B cell (primary cell): ENCODE measurements around the gene EDDM3A. TPM values are rescaled to one million over a fixed set of nuclear protein-coding genes. Genes with fewer than 3 reads are reported as not detected.
A peak's percentile ranks its signal among the peaks of the same experiment; 100 is the strongest.

ENCODE experiments used
- ATAC-seq: fragments of 200-7000 bp; cut with Tn5 transposase; one replicate; pipeline ENCODE4 v1.10.0; 2021; ENCODE audit warnings: low read depth, mild to moderate bottlenecking, moderate number of reproducible peaks, moderate library complexity
- CTCF ChIA-PET: fragments of 350-600 bp; sonication (Branson Sonifier 250); formaldehyde crosslinking; loops from one replicate; lab custom pipeline; 2021; ENCODE audit warnings: antibody characterized with exemption, inconsistent platforms; lab: Charles Lee
- POLR2A ChIA-PET: fragments of 350-600 bp; sonication (Branson Sonifier 250); formaldehyde crosslinking; loops from one replicate; lab custom pipeline; 2021; ENCODE audit warnings: antibody characterized with exemption; lab: Charles Lee
- DNase-seq: peaks from one replicate; pipeline ENCODE4 v3.0.0; 2013
- H2AFZ ChIP-seq: 2 replicates; pipeline ENCODE4 v1.6.1; 2012; ENCODE audit warnings: mild to moderate bottlenecking, low read depth, low read length; ENCODE audit not compliant: insufficient read depth, poor library complexity, severe bottlenecking
- H3K27ac ChIP-seq, 2 donors: 1 replicate in 1 of 2; 2 replicates in 1 of 2; pipeline ENCODE4 v1.5.1; 2012 to 2013; ENCODE audit warnings: low read length in 2 of 2, mild to moderate bottlenecking in 2 of 2, moderate library complexity in 1 of 2
- H3K27me3 ChIP-seq, 4 experiments: fragments of 200-600 bp in 1 of 4; sonication (generic) in 1 of 4; replicated peaks in 1 of 4; 1 replicate in 2 of 4; 2 replicates in 2 of 4; pipeline versions ENCODE4 v1.6.1 to v1.7.0; 2013 to 2016; ENCODE audit warnings: low read length in 3 of 4, mild to moderate bottlenecking in 2 of 4, mixed read lengths in 1 of 4, moderate library complexity in 1 of 4; ENCODE audit not compliant: insufficient read depth in 4 of 4, control insufficient read depth in 3 of 4; ENCODE audit errors: control extremely low read depth in 1 of 4
- H3K36me3 ChIP-seq, 2 experiments: replicated peaks in 1 of 2; 1 replicate in 1 of 2; 2 replicates in 1 of 2; pipeline versions ENCODE4 v1.6.1 to v1.7.1; 2013; ENCODE audit warnings: low read length in 1 of 2; ENCODE audit not compliant: insufficient read depth in 2 of 2, control insufficient read depth in 1 of 2; ENCODE audit errors: control extremely low read depth in 1 of 2, extremely low read depth in 1 of 2
- H3K4me1 ChIP-seq, 2 donors: fragments of 200-600 bp in 1 of 2; sonication (generic) in 1 of 2; 1 replicate in 1 of 2; 2 replicates in 1 of 2; pipeline versions ENCODE4 v1.5.1 to v1.6.1; 2013 to 2017; ENCODE audit warnings: low read length in 2 of 2; ENCODE audit not compliant: control insufficient read depth in 2 of 2, insufficient read depth in 2 of 2
- H3K4me2 ChIP-seq: replicated peaks from 2 replicates; pipeline ENCODE3; 2012; ENCODE audit warnings: mild to moderate bottlenecking, low read depth, low read length; ENCODE audit not compliant: poor library complexity, severe bottlenecking
- H3K4me3 ChIP-seq, 5 experiments: fragments of 200-600 bp in 1 of 5; sonication (generic) in 1 of 5; 1 replicate in 3 of 5; 2 replicates in 2 of 5; pipeline versions ENCODE4 v1.5.1 to v1.7.0; 2011 to 2016; ENCODE audit warnings: low read length in 4 of 5, mild to moderate bottlenecking in 4 of 5, low read depth in 2 of 5, control low read depth in 1 of 5, moderate library complexity in 1 of 5; ENCODE audit not compliant: insufficient read depth in 1 of 5; ENCODE audit errors: control extremely low read depth in 1 of 5, extremely low read depth in 1 of 5
- H3K79me2 ChIP-seq: fragments of 200-600 bp; sonication (generic); one replicate; pipeline ENCODE4 v1.6.0; 2016; ENCODE audit warnings: low read length; ENCODE audit not compliant: control insufficient read depth, insufficient read depth
- H3K9ac ChIP-seq: fragments of 200-600 bp; sonication (generic); 2 replicates; pipeline ENCODE4 v1.6.1; 2017; ENCODE audit warnings: mild to moderate bottlenecking, low read length, moderate library complexity
- H3K9me3 ChIP-seq, 3 donors: one replicate each; pipeline versions ENCODE4 v1.6.1 to v1.7.1; 2013; ENCODE audit warnings: low read length in 2 of 3; ENCODE audit not compliant: control insufficient read depth in 2 of 3, insufficient read depth in 1 of 3; ENCODE audit errors: control extremely low read depth in 1 of 3
- H4K20me1 ChIP-seq: 2 replicates; pipeline ENCODE4 v1.6.0; 2012; ENCODE audit warnings: mild to moderate bottlenecking, low read length; ENCODE audit not compliant: insufficient read depth, control insufficient read depth, poor library complexity, severe bottlenecking
- H3K27ac Mint-ChIP-seq: one replicate; pipeline ENCODE4 v1.8.0; 2021; ENCODE audit warnings: mixed read lengths
- H3K27me3 Mint-ChIP-seq: one replicate; pipeline ENCODE4 v1.8.0; 2021; ENCODE audit warnings: mixed read lengths
- H3K4me1 Mint-ChIP-seq: one replicate; pipeline ENCODE4 v1.8.0; 2021; ENCODE audit warnings: mixed read lengths
- H3K4me3 Mint-ChIP-seq: one replicate; pipeline ENCODE4 v1.8.0; 2021; ENCODE audit warnings: mixed read lengths
- H3K9me3 Mint-ChIP-seq: one replicate; pipeline ENCODE4 v1.8.0; 2022; ENCODE audit warnings: mixed read lengths; ENCODE audit not compliant: insufficient read depth
- EZH2 ChIP-seq: IDR thresholded peaks from 2 replicates; pipeline ENCODE4 v1.6.1; 2012; ENCODE audit warnings: borderline replicate concordance, low read depth, mild to moderate bottlenecking, moderate library complexity, low read length; ENCODE audit not compliant: insufficient read depth, poor library complexity, severe bottlenecking
- WGBS: methylation state at CpG from one replicate; pipeline ENCODE4 v1.1.5; 2013; ENCODE audit warnings: missing lambda C conversion rate; ENCODE audit not compliant: insufficient coverage; 5-methylcytosine and 5-hydroxymethylcytosine counted together
- intact Hi-C: fragments of 100-400 bp; cut with micrococcal nuclease; formaldehyde crosslinking; loops from one replicate; pipeline ENCODE4 v1.10.0; 2022
- polyA plus RNA-seq: library from polyadenylated mRNA; depleted of rRNA; stranded (reverse); fragments of >200 nt; gene quantifications from 2 replicates; pipeline ENCODE4 v1.2.3, GENCODE V29; 2012
- total RNA-seq, 2 donors: library from RNA; stranded (reverse); fragments of 120-200 nt in 1 of 2; gene quantifications; 1 replicate in 1 of 2; 2 replicates in 1 of 2; pipeline versions ENCODE4 v1.2.3 to v1.2.4, GENCODE V29; 2013 to 2022
- TF ChIP-seq, protein P1 (sequence below): fragments of 200-600 bp; IDR thresholded peaks from one replicate; pipeline ENCODE4 v1.8.0; 2022; ENCODE audit warnings: antibody characterized with exemption, mild to moderate bottlenecking

EDDM3A gene
- total and polyA plus RNA-seq, 2 donors (not counting 1 experiment from before 2014, with no cell fraction given) = not detected

- DNase-seq = peak; percentile 26
- CTCF ChIA-PET = interaction anchor here (0.7 to 2.6 kb wide), 9 partner anchors 11 to 85 kb away, joined by 3 to 27 read pairs (median 4); no protein-coding TSS in a partner anchor
- Histone ChIP-seq H3K27ac (peak overlapping the region; percentile 76 to 84), H3K4me2 (peak overlapping the region; percentile 84), H3K79me2 (peaks cover 67% of the 10 kb centered on the region), H4K20me1 (no peaks in the 10 kb centered on the region), H3K27me3 (no peaks in the 10 kb centered on the region), H3K4me3 (peak overlapping the region; percentile 65 to 90 (median 80)), H3K4me1 (peaks cover 39 to 43% of the 10 kb centered on the region in 2 donors), H3K9me3 (peaks cover 1 to 22% (median 5%) of the 10 kb centered on the region in 3 donors), H2AFZ (peak overlapping the region; percentile 52), H3K9ac (peak overlapping the region; percentile 89), H3K36me3 (peaks cover 0 to 10% of the 10 kb centered on the region in 2 experiments)
- no peak for TF ChIP-seq EZH2
- TF ChIP-seq, protein P1, sequence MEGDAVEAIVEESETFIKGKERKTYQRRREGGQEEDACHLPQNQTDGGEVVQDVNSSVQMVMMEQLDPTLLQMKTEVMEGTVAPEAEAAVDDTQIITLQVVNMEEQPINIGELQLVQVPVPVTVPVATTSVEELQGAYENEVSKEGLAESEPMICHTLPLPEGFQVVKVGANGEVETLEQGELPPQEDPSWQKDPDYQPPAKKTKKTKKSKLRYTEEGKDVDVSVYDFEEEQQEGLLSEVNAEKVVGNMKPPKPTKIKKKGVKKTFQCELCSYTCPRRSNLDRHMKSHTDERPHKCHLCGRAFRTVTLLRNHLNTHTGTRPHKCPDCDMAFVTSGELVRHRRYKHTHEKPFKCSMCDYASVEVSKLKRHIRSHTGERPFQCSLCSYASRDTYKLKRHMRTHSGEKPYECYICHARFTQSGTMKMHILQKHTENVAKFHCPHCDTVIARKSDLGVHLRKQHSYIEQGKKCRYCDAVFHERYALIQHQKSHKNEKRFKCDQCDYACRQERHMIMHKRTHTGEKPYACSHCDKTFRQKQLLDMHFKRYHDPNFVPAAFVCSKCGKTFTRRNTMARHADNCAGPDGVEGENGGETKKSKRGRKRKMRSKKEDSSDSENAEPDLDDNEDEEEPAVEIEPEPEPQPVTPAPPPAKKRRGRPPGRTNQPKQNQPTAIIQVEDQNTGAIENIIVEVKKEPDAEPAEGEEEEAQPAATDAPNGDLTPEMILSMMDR = no peak
- intact Hi-C loops = loop anchor here (1.0 to 5.0 kb wide), 4 partner anchors 35 to 170 kb away; no protein-coding TSS in a partner anchor
- POLR2A ChIA-PET = interaction anchor here (0.6 to 2.2 kb wide), 5 partner anchors 15 to 454 kb away, joined by 4 to 9 read pairs (median 4); no protein-coding TSS in a partner anchor
- Mint-ChIP-seq H3K27me3 (no peaks in the 10 kb centered on the region), H3K27ac (peak overlapping the region; percentile 92), H3K4me1 (peaks cover 50% of the 10 kb centered on the region), H3K4me3 (peak overlapping the region; percentile 97), H3K9me3 (no peaks in the 10 kb centered on the region)
- 3% methylated on average over 3 of the region's 4 CpGs for WGBS
- no peak for ATAC-seq
These were observed 36.1 kb downstream of the EDDM3A start for GRCh38 chr14:20781803-20782202.

DNA sequence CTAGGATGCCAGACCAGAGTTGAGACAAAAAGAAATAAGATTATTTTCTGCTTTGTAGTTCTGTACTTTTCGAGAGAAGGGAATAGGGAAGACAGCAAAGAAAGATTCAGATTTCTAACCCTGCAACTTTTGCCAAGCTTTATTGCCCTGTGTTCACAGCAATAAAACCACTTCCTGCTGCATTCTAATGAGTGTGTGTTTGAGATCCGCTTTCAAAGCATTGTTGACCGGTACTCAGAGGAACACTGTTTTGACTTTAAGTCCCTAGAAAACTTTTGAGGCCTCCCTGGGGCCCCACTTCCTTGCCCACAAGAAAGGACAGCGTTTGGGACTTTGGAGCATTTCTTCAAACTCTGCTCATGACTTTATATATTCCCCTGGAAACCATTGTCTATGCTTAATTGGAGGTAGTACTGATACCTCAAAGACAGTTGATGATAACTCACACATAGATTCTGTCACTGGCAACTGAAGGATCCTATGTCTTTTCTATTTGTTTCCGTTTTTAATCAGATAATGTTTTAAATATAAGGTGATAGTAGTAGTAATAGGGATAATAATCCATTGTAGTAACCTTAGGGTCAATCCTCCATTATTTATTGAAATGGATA lies 36.7 kb downstream of the EDDM3A start:
- no peaks in the 10 kb centered on the region for H3K27me3 Mint-ChIP-seq
- no peaks in the 10 kb centered on the region for H3K9me3 Mint-ChIP-seq
- peak overlapping the region; percentile 52 for H2AFZ ChIP-seq
- ChIA-PET CTCF (interaction anchor here (0.7 to 2.6 kb wide), 8 partner anchors 19 to 85 kb away, joined by 3 to 27 read pairs (median 4); no protein-coding TSS in a partner anchor), POLR2A (interaction anchor here (0.8 to 2.2 kb wide), 3 partner anchors 16 to 91 kb away, joined by 4 to 9 read pairs (median 4); no protein-coding TSS in a partner anchor)
- TF ChIP-seq EZH2 = no peak
- TF ChIP-seq, protein P1 = no peak
- H3K9me3 ChIP-seq = peaks cover 1 to 22% (median 5%) of the 10 kb centered on the region in 3 donors
- peaks cover 53% of the 10 kb centered on the region for H3K4me1 Mint-ChIP-seq
- DNase-seq (peak; percentile 59), ATAC-seq (peak; percentile 46)
- H3K9ac ChIP-seq = peak overlapping the region; percentile 89
- intact Hi-C loops = loop anchor here (1.0 to 5.0 kb wide), 3 partner anchors 35 to 170 kb away; no protein-coding TSS in a partner anchor
- H3K36me3 ChIP-seq = peaks cover 0 to 10% of the 10 kb centered on the region in 2 experiments
- H3K79me2 ChIP-seq = peaks cover 72% of the 10 kb centered on the region
- peaks cover 39 to 43% of the 10 kb centered on the region in 2 donors for H3K4me1 ChIP-seq
- WGBS = 0% methylated on average over 2 of the region's 5 CpGs
- peak overlapping the region; percentile 97 for H3K4me3 Mint-ChIP-seq
- no peaks in the 10 kb centered on the region for H4K20me1 ChIP-seq
- H3K27me3 ChIP-seq = no peaks in the 10 kb centered on the region
- H3K27ac ChIP-seq = peak overlapping the region; percentile 76 to 84
- H3K4me3 ChIP-seq = peak overlapping the region; percentile 65 to 90 (median 80)
- peak overlapping the region; percentile 84 for H3K4me2 ChIP-seq
- peak overlapping the region; percentile 92 for H3K27ac Mint-ChIP-seq
